Measurements from ENCODE around the gene KIF2C.

- TF ChIP-seq CTCF (IDR thresholded peaks at IDR 0.05): no peak
- TF ChIP-seq POLR2A (IDR thresholded peaks at IDR 0.05): no peak
- no peak for TF ChIP-seq POLR2AphosphoS5 (IDR thresholded peaks at IDR 0.05)
Measured at GRCh38 chr1:44713321-44713781, 26.3 kb upstream of the KIF2C start.
